Stimulated activated CD8-positive, alpha-beta memory T cell treated with anti-CD3 and anti-CD28 coated beads, Interleukin-15, amount 100 ng/mL, for 48 hours (primary cell): ENCODE measurements around the gene TAAR1.
"Not testable (repeated sequence)": the region's sequence is repeated elsewhere in the genome, so short reads cannot be mapped to it uniquely, and the experiment has no call there.

Experiments used
- DNase-seq, 2 donors: peaks; one replicate each; pipeline ENCODE4 v3.0.0-alpha.2; 2020; ENCODE audit warnings: low read depth in 2 of 2

TAAR1 gene

GRCh38 chr6:132661906-132662305 lies 2.9 kb upstream of the TAAR1 start:
- DNase-seq = no peak

GRCh38 chr6:132651062-132651461 lies 7.9 kb downstream of the TAAR1 start:
- no peak for DNase-seq

GRCh38 chr6:132650429-132650828 lies 8.6 kb downstream of the TAAR1 start:
- DNase-seq = no peak

- DNase-seq = no peak
Measured at GRCh38 chr6:132648828-132649227, 10.2 kb downstream of the TAAR1 start.

- no peak for DNase-seq
Measured at GRCh38 chr6:132648356-132648755, 10.6 kb downstream of the TAAR1 start.

GRCh38 chr6:132643547-132643946 lies 15.4 kb downstream of the TAAR1 start:
- DNase-seq = no peak

- DNase-seq = not testable (repeated sequence)
Measured at GRCh38 chr6:132637135-132637534, 21.8 kb downstream of the TAAR1 start.

- not testable (repeated sequence) for DNase-seq
Measured at GRCh38 chr6:132635906-132636305, 23.1 kb downstream of the TAAR1 start.

- not testable (repeated sequence) for DNase-seq
Measured at GRCh38 chr6:132635288-132635687, 23.7 kb downstream of the TAAR1 start.

GRCh38 chr6:132634796-132635195 lies 24.2 kb downstream of the TAAR1 start:
- DNase-seq = no peak

- no peak for DNase-seq
Measured at GRCh38 chr6:132633362-132633761, 25.6 kb downstream of the TAAR1 start.

- DNase-seq = no peak
Measured at GRCh38 chr6:132624175-132624574, 34.8 kb downstream of the TAAR1 start, which contains the start of gene TAAR2. TSS of gene TAAR2 (minus strand) at chr6:132624275. CDS start at chr6:132624275, 0 bp downstream.

- DNase-seq = no peak
Measured at GRCh38 chr6:132623106-132623845, 35.7 kb downstream of the TAAR1 start.

- DNase-seq = no peak
Measured at GRCh38 chr6:132616677-132617076, 42.3 kb downstream of the TAAR1 start.

- DNase-seq = no peak
Measured at GRCh38 chr6:132614554-132614953, 44.4 kb downstream of the TAAR1 start.

- no peak for DNase-seq
Measured at GRCh38 chr6:132612449-132613108, 46.4 kb downstream of the TAAR1 start.

GRCh38 chr6:132611616-132612015 lies 47.4 kb downstream of the TAAR1 start:
- no peak for DNase-seq

- DNase-seq = no peak
Measured at GRCh38 chr6:132607544-132608233, 51.3 kb downstream of the TAAR1 start.

GRCh38 chr6:132604635-132605152 lies 54.3 kb downstream of the TAAR1 start:
- DNase-seq = no peak

GRCh38 chr6:132600900-132601299 lies 58.1 kb downstream of the TAAR1 start:
- DNase-seq = not testable (repeated sequence)

GRCh38 chr6:132598473-132598872 lies 60.5 kb downstream of the TAAR1 start:
- DNase-seq = no peak

GRCh38 chr6:132596201-132596600 lies 62.8 kb downstream of the TAAR1 start:
- DNase-seq = no peak
